ENCODE measurements around the gene DLGAP1. TPM values are rescaled to one million over a fixed set of nuclear protein-coding genes. Genes with fewer than 3 reads are reported as not detected.
A peak's percentile ranks its signal among the peaks of the same experiment; 100 is the strongest.

Gene DLGAP1
- total and polyA plus RNA-seq, 3 experiments from 2014 or later, result 0.07 to 0.46 TPM; not detected in 1

- Histone ChIP-seq H3K27me3 (ENCODE audit: insufficient read depth, low read length, poor library complexity, severe bottlenecking) (no peaks in the 10 kb centered on the region), H3K9me3 (ENCODE audit: low read length) (no peaks in the 10 kb centered on the region), H3K4me1 (ENCODE audit: insufficient read depth, low read length) (peaks cover 20% of the 10 kb centered on the region), H3K4me3 (ENCODE audit: low read length) (peak overlapping the region; percentile 81), H3K36me3 (ENCODE audit: insufficient read depth, low read length) (peaks cover 11% of the 10 kb centered on the region), H3K27ac (ENCODE audit: low read depth, low read length) (peak overlapping the region; percentile 94)
- peaks cover 1 to 61% (median 7%) of the 10 kb centered on the region in 3 donors for H3K36me3 Mint-ChIP-seq
- ChIA-PET CTCF (interaction anchor here (0.7 to 10.0 kb wide), 11 partner anchors 9 to 214 kb away, joined by 3 to 100 read pairs (median 14); no protein-coding TSS in a partner anchor), POLR2A (interaction anchor here (0.8 to 2.8 kb wide), 9 partner anchors 10 to 205 kb away, joined by 3 to 27 read pairs (median 4); partner anchors contain the start of gene MYL12A)
- peaks cover 0 to 19% of the 10 kb centered on the region in 2 donors for H3K27me3 Mint-ChIP-seq
- H3K27ac Mint-ChIP-seq, result peak overlapping the region; percentile 96 to 100 (median 99)
- peak overlapping the region; percentile 85 to 99 (median 97) for H3K4me3 Mint-ChIP-seq
- H3K4me1 Mint-ChIP-seq, result peaks cover 55 to 67% (median 59%) of the 10 kb centered on the region in 3 donors
- no peaks in the 10 kb centered on the region for H3K9me3 Mint-ChIP-seq
- peak in 4 of 5 donors; percentile 28 to 58 (median 34) for DNase-seq
Observed at GRCh38 chr18:3451989-3452749, 1002.9 kb downstream of the DLGAP1 start.

GRCh38 chr18:3451183-3451988 lies 1003.7 kb downstream of the DLGAP1 start:
- CTCF ChIA-PET, result interaction anchor here (0.7 to 10.0 kb wide), 8 partner anchors 10 to 214 kb away, joined by 3 to 100 read pairs (median 10); no protein-coding TSS in a partner anchor
- POLR2A ChIA-PET, result interaction anchor here (0.7 to 2.8 kb wide), 8 partner anchors 10 to 190 kb away, joined by 3 to 27 read pairs (median 4); no protein-coding TSS in a partner anchor
- no peaks in the 10 kb centered on the region for H3K9me3 ChIP-seq (ENCODE audit: low read length)
- H3K27ac Mint-ChIP-seq, result peak overlapping the region; percentile 96 to 100 (median 98)
- H3K9me3 Mint-ChIP-seq, result no peaks in the 10 kb centered on the region
- H3K4me1 ChIP-seq (ENCODE audit: insufficient read depth, low read length), result peaks cover 23% of the 10 kb centered on the region
- H3K36me3 Mint-ChIP-seq, result peaks cover 0 to 53% (median 2%) of the 10 kb centered on the region in 3 donors
- H3K36me3 ChIP-seq (ENCODE audit: insufficient read depth, low read length), result peaks cover 4% of the 10 kb centered on the region
- H3K4me3 Mint-ChIP-seq, result peak overlapping the region; percentile 85 to 99 (median 97)
- peak overlapping the region; percentile 81 for H3K4me3 ChIP-seq (ENCODE audit: low read length)
- no peaks in the 10 kb centered on the region for H3K27me3 ChIP-seq (ENCODE audit: insufficient read depth, low read length, poor library complexity, severe bottlenecking)
- DNase-seq, result peak; percentile 78 to 92 (median 81)
- H3K27ac ChIP-seq (ENCODE audit: low read depth, low read length), result peak overlapping the region; percentile 94
- H3K27me3 Mint-ChIP-seq, result peaks cover 0 to 19% of the 10 kb centered on the region in 2 donors
- H3K4me1 Mint-ChIP-seq, result peaks cover 47 to 64% (median 59%) of the 10 kb centered on the region in 3 donors

- H3K4me1 ChIP-seq (ENCODE audit: insufficient read depth, low read length), result peaks cover 23% of the 10 kb centered on the region
- no peaks in the 10 kb centered on the region for H3K27me3 ChIP-seq (ENCODE audit: insufficient read depth, low read length, poor library complexity, severe bottlenecking)
- no peaks in the 10 kb centered on the region for H3K9me3 ChIP-seq (ENCODE audit: low read length)
- no peak for DNase-seq
- Mint-ChIP-seq H3K4me1 (peaks cover 42 to 58% (median 54%) of the 10 kb centered on the region in 3 donors), H3K9me3 (no peaks in the 10 kb centered on the region), H3K27ac (peak overlapping the region; percentile 96 to 100 (median 98)), H3K4me3 (peak overlapping the region; percentile 85 to 99 (median 97)), H3K27me3 (peaks cover 0 to 19% of the 10 kb centered on the region in 2 donors), H3K36me3 (peaks cover 0 to 47% (median 0%) of the 10 kb centered on the region in 3 donors)
- H3K4me3 ChIP-seq (ENCODE audit: low read length), result peak overlapping the region; percentile 81
- ChIA-PET CTCF (interaction anchor here (0.8 to 10.0 kb wide), 3 partner anchors 23 to 144 kb away, joined by 3 to 100 read pairs (median 3); no protein-coding TSS in a partner anchor), POLR2A (interaction anchor here (0.7 to 2.8 kb wide), 5 partner anchors 11 to 190 kb away, joined by 3 to 27 read pairs (median 5); no protein-coding TSS in a partner anchor)
- H3K27ac ChIP-seq (ENCODE audit: low read depth, low read length), result peak overlapping the region; percentile 94
- no peaks in the 10 kb centered on the region for H3K36me3 ChIP-seq (ENCODE audit: insufficient read depth, low read length)
Observed at GRCh38 chr18:3450799-3451182, 1004.3 kb downstream of the DLGAP1 start.

GRCh38 chr18:3450012-3450798 lies 1004.9 kb downstream of the DLGAP1 start, which contains the start of gene TGIF1:
Gene TGIF1, plus strand, starts transcription at chr18:3450172. Its CDS starts 318 bp downstream, at chr18:3450490.
- Mint-ChIP-seq H3K36me3 (peaks cover 0 to 47% (median 0%) of the 10 kb centered on the region in 3 donors), H3K27me3 (peaks cover 0 to 19% of the 10 kb centered on the region in 2 donors), H3K9me3 (no peaks in the 10 kb centered on the region), H3K4me3 (peak within 1 kb of the TSS; percentile 85 to 99 (median 97)), H3K4me1 (peaks cover 36 to 52% (median 48%) of the 10 kb centered on the region in 3 donors), H3K27ac (peak within 1 kb of the TSS; percentile 99 to 100 (median 100))
- CTCF ChIA-PET, result interaction anchor here (0.8 to 10.0 kb wide), 4 partner anchors 24 to 144 kb away, joined by 3 to 100 read pairs (median 4); no protein-coding TSS in a partner anchor
- peak; percentile 65 to 92 (median 82) for DNase-seq
- no peaks in the 10 kb centered on the region for H3K27me3 ChIP-seq (ENCODE audit: insufficient read depth, low read length, poor library complexity, severe bottlenecking)
- peak within 1 kb of the TSS; percentile 96 for H3K4me3 ChIP-seq (ENCODE audit: low read length)
- H3K4me1 ChIP-seq (ENCODE audit: insufficient read depth, low read length), result peaks cover 23% of the 10 kb centered on the region
- no peaks in the 10 kb centered on the region for H3K36me3 ChIP-seq (ENCODE audit: insufficient read depth, low read length)
- no peaks in the 10 kb centered on the region for H3K9me3 ChIP-seq (ENCODE audit: low read length)
- POLR2A ChIA-PET, result interaction anchor here (0.8 to 3.7 kb wide), 9 partner anchors 8 to 155 kb away, joined by 4 to 53 read pairs (median 9); no protein-coding TSS in a partner anchor
- H3K27ac ChIP-seq (ENCODE audit: low read depth, low read length), result peak within 1 kb of the TSS; percentile 94

GRCh38 chr18:3449512-3450011 lies 1005.5 kb downstream of the DLGAP1 start:
- peaks cover 23% of the 10 kb centered on the region for H3K4me1 ChIP-seq (ENCODE audit: insufficient read depth, low read length)
- H3K9me3 ChIP-seq (ENCODE audit: low read length), result no peaks in the 10 kb centered on the region
- Mint-ChIP-seq H3K27me3 (peaks cover 0 to 19% of the 10 kb centered on the region in 2 donors), H3K4me1 (peaks cover 31 to 46% (median 41%) of the 10 kb centered on the region in 3 donors), H3K27ac (peak overlapping the region; percentile 93 to 100 (median 100)), H3K4me3 (peak overlapping the region; percentile 85 to 98 (median 96)), H3K9me3 (no peaks in the 10 kb centered on the region), H3K36me3 (peaks cover 0 to 47% (median 0%) of the 10 kb centered on the region in 3 donors)
- H3K27ac ChIP-seq (ENCODE audit: low read depth, low read length), result peak overlapping the region; percentile 94
- ChIA-PET CTCF (interaction anchor here (1.0 to 3.2 kb wide), 3 partner anchors 9 to 136 kb away, joined by 3 to 22 read pairs (median 6); no protein-coding TSS in a partner anchor), POLR2A (interaction anchor here (0.5 to 3.7 kb wide), 8 partner anchors 9 to 201 kb away, joined by 3 to 53 read pairs (median 10); partner anchors contain the start of gene MYL12A)
- H3K36me3 ChIP-seq (ENCODE audit: insufficient read depth, low read length), result no peaks in the 10 kb centered on the region
- H3K4me3 ChIP-seq (ENCODE audit: low read length), result peak overlapping the region; percentile 56
- no peaks in the 10 kb centered on the region for H3K27me3 ChIP-seq (ENCODE audit: insufficient read depth, low read length, poor library complexity, severe bottlenecking)
- DNase-seq, result peak in 2 of 5 donors; percentile 22 to 79

GRCh38 chr18:3448838-3449511 lies 1006.1 kb downstream of the DLGAP1 start:
- peaks cover 23% of the 10 kb centered on the region for H3K4me1 ChIP-seq (ENCODE audit: insufficient read depth, low read length)
- peak; percentile 75 to 92 (median 87) for DNase-seq
- H3K9me3 Mint-ChIP-seq, result no peaks in the 10 kb centered on the region
- H3K27ac ChIP-seq (ENCODE audit: low read depth, low read length), result peak overlapping the region; percentile 94
- peaks cover 0 to 19% of the 10 kb centered on the region in 2 donors for H3K27me3 Mint-ChIP-seq
- H3K36me3 ChIP-seq (ENCODE audit: insufficient read depth, low read length), result no peaks in the 10 kb centered on the region
- no peaks in the 10 kb centered on the region for H3K27me3 ChIP-seq (ENCODE audit: insufficient read depth, low read length, poor library complexity, severe bottlenecking)
- peak overlapping the region; percentile 85 to 98 (median 96) for H3K4me3 Mint-ChIP-seq
- no peaks in the 10 kb centered on the region for H3K9me3 ChIP-seq (ENCODE audit: low read length)
- H3K4me3 ChIP-seq (ENCODE audit: low read length), result peak overlapping the region; percentile 96
- H3K36me3 Mint-ChIP-seq, result peaks cover 0 to 46% (median 0%) of the 10 kb centered on the region in 3 donors
- ChIA-PET CTCF (interaction anchor here (1.0 to 3.2 kb wide), 5 partner anchors 10 to 140 kb away, joined by 3 to 22 read pairs (median 4); no protein-coding TSS in a partner anchor), POLR2A (interaction anchor here (0.5 to 3.7 kb wide), 11 partner anchors 10 to 201 kb away, joined by 3 to 53 read pairs (median 7); partner anchors contain the start of genes MYL12A and MYL12B)
- peaks cover 28 to 40% (median 37%) of the 10 kb centered on the region in 3 donors for H3K4me1 Mint-ChIP-seq
- peak overlapping the region; percentile 93 to 100 (median 100) for H3K27ac Mint-ChIP-seq

Data from CD8-positive, alpha-beta memory T cell (primary cell).